BLaER1 (cell line): Measurements from ENCODE around the gene TPM4.
"Not testable (repeated sequence)": the region's sequence is repeated elsewhere in the genome, so short reads cannot be mapped to it uniquely, and the experiment has no call there.

Experiments
- H3K27ac ChIP-seq: shearing (Covaris generic); formaldehyde crosslinking; 2 replicates; pipeline ENCODE4 v1.8.1; 2022
- H3K27me3 ChIP-seq: shearing (Covaris generic); formaldehyde crosslinking; 2 replicates; pipeline ENCODE4 v1.8.1; 2022
- H3K36me3 ChIP-seq: shearing (Covaris generic); formaldehyde crosslinking; 2 replicates; pipeline ENCODE4 v1.8.1; 2022
- H3K4me1 ChIP-seq: shearing (Covaris generic); formaldehyde crosslinking; 2 replicates; pipeline ENCODE4 v1.8.1; 2022
- H3K4me2 ChIP-seq: shearing (Covaris generic); formaldehyde crosslinking; 2 replicates; pipeline ENCODE4 v1.8.1; 2022
- H3K4me3 ChIP-seq: shearing (Covaris generic); formaldehyde crosslinking; 2 replicates; pipeline ENCODE4 v1.8.1; 2022
- H3K9ac ChIP-seq: shearing (Covaris generic); formaldehyde crosslinking; 2 replicates; pipeline ENCODE4 v1.8.1; 2022
- H3K9me3 ChIP-seq: shearing (Covaris generic); formaldehyde crosslinking; 2 replicates; pipeline ENCODE4 v1.8.1; 2022
- H4K20me1 ChIP-seq: shearing (Covaris generic); formaldehyde crosslinking; 2 replicates; pipeline ENCODE4 v1.8.1; 2022
- Cebpa-rat ChIP-seq: shearing (Covaris generic); IDR thresholded peaks from 2 replicates; pipeline ENCODE4 v1.8.1; 2022

Gene TPM4

GRCh38 chr19:16094360-16095070, 18.2 kb downstream of the TPM4 start:
- Histone ChIP-seq H3K4me1 (peaks cover 73% of the 10 kb centered on the region), H3K9ac (peak overlapping the region; percentile 33; the same call in 1 of the 2 replicates), H4K20me1 (peaks cover 15% of the 10 kb centered on the region), H3K4me3 (peak overlapping the region; percentile 39; the same call in 1 of the 2 replicates), H3K27me3 (no peaks in the 10 kb centered on the region), H3K27ac (peak overlapping the region; percentile 79), H3K4me2 (peak overlapping the region; percentile 83), H3K9me3 (no peaks in the 10 kb centered on the region), H3K36me3 (peaks cover 98% of the 10 kb centered on the region)
- TF ChIP-seq Cebpa-rat: no peak

- Histone ChIP-seq H3K4me2 (peak overlapping the region; percentile 83), H3K27me3 (no peaks in the 10 kb centered on the region), H3K4me1 (peaks cover 67% of the 10 kb centered on the region), H3K27ac (peak overlapping the region; percentile 79), H3K9ac (peak overlapping the region; percentile 50; the same call in 1 of the 2 replicates), H3K4me3 (peak overlapping the region; percentile 39; the same call in 1 of the 2 replicates), H4K20me1 (peaks cover 15% of the 10 kb centered on the region), H3K9me3 (no peaks in the 10 kb centered on the region), H3K36me3 (peaks cover 98% of the 10 kb centered on the region)
- no peak for TF ChIP-seq Cebpa-rat
Observed at GRCh38 chr19:16095071-16095571, 18.8 kb downstream of the TPM4 start.

- Histone ChIP-seq H3K9me3 (no peaks in the 10 kb centered on the region), H3K4me3 (no peak overlapping the region), H3K27ac (peak overlapping the region; percentile 60), H3K9ac (no peak overlapping the region), H3K27me3 (no peaks in the 10 kb centered on the region), H3K36me3 (peaks cover 98% of the 10 kb centered on the region), H3K4me1 (peaks cover 57% of the 10 kb centered on the region), H4K20me1 (peaks cover 22% of the 10 kb centered on the region), H3K4me2 (peak overlapping the region; percentile 83)
- TF ChIP-seq Cebpa-rat: no peak
Observed at GRCh38 chr19:16096280-16096855, 20.1 kb downstream of the TPM4 start.

GRCh38 chr19:16098416-16098768, 22.1 kb downstream of the TPM4 start:
- Histone ChIP-seq H3K4me3 (no peak overlapping the region), H3K4me1 (peaks cover 37% of the 10 kb centered on the region), H4K20me1 (peaks cover 18% of the 10 kb centered on the region; the same call in 1 of the 2 replicates), H3K27me3 (no peaks in the 10 kb centered on the region), H3K36me3 (peaks cover 98% of the 10 kb centered on the region), H3K9me3 (no peaks in the 10 kb centered on the region), H3K4me2 (no peak overlapping the region), H3K9ac (no peak overlapping the region), H3K27ac (no peak overlapping the region)
- no peak for TF ChIP-seq Cebpa-rat

- Histone ChIP-seq H4K20me1 (peaks cover 18% of the 10 kb centered on the region; the same call in 1 of the 2 replicates), H3K27ac (no peak overlapping the region), H3K4me3 (no peak overlapping the region), H3K4me2 (no peak overlapping the region), H3K9ac (no peak overlapping the region), H3K27me3 (no peaks in the 10 kb centered on the region), H3K9me3 (no peaks in the 10 kb centered on the region), H3K36me3 (peaks cover 98% of the 10 kb centered on the region), H3K4me1 (peaks cover 32% of the 10 kb centered on the region)
- no peak for TF ChIP-seq Cebpa-rat
Observed at GRCh38 chr19:16098821-16099220, 22.5 kb downstream of the TPM4 start.

- H3K27ac ChIP-seq, H3K4me2 ChIP-seq, H3K27me3 ChIP-seq, H3K4me3 ChIP-seq, H3K9ac ChIP-seq, H3K9me3 ChIP-seq: not testable (repeated sequence)
- Histone ChIP-seq H3K4me1 (peaks cover 26% of the 10 kb centered on the region), H3K36me3 (peaks cover 98% of the 10 kb centered on the region), H4K20me1 (peaks cover 18% of the 10 kb centered on the region; the same call in 1 of the 2 replicates)
Observed at GRCh38 chr19:16099314-16099965, 23.1 kb downstream of the TPM4 start.

GRCh38 chr19:16100524-16100923, 24.2 kb downstream of the TPM4 start:
- Histone ChIP-seq H3K4me2 (no peak overlapping the region), H3K9me3 (no peaks in the 10 kb centered on the region), H4K20me1 (peaks cover 18% of the 10 kb centered on the region; the same call in 1 of the 2 replicates), H3K27me3 (no peaks in the 10 kb centered on the region), H3K27ac (no peak overlapping the region), H3K36me3 (peaks cover 88% of the 10 kb centered on the region), H3K4me3 (no peak overlapping the region), H3K9ac (no peak overlapping the region), H3K4me1 (peaks cover 23% of the 10 kb centered on the region)
- no peak for TF ChIP-seq Cebpa-rat

GRCh38 chr19:16104722-16105121, 28.4 kb downstream of the TPM4 start:
- TF ChIP-seq Cebpa-rat: no peak
- H3K4me2 ChIP-seq: no peak overlapping the region; the same call in 1 of the 2 replicates
- no peak overlapping the region for H3K9ac ChIP-seq
- H3K27ac ChIP-seq: no peak overlapping the region
- peaks cover 21% of the 10 kb centered on the region for H3K4me1 ChIP-seq
- 0 out of 2 replicates have a peak, but pooled peaks cover 7% of the 10 kb centered on the region for H4K20me1 ChIP-seq
- H3K27me3 ChIP-seq: no peaks in the 10 kb centered on the region
- no peaks in the 10 kb centered on the region for H3K9me3 ChIP-seq
- no peak overlapping the region for H3K4me3 ChIP-seq
- H3K36me3 ChIP-seq: peaks cover 46% of the 10 kb centered on the region

GRCh38 chr19:16106121-16106520, 29.8 kb downstream of the TPM4 start:
- H3K4me3 ChIP-seq: no peak overlapping the region
- H3K4me1 ChIP-seq: peaks cover 28% of the 10 kb centered on the region
- TF ChIP-seq Cebpa-rat: no peak
- H3K9ac ChIP-seq: peak overlapping the region; percentile 38; the same call in 1 of the 2 replicates
- peak overlapping the region; percentile 47 for H3K4me2 ChIP-seq
- no peaks in the 10 kb centered on the region for H4K20me1 ChIP-seq
- H3K27ac ChIP-seq: peak overlapping the region; percentile 63
- no peaks in the 10 kb centered on the region for H3K27me3 ChIP-seq
- H3K9me3 ChIP-seq: no peaks in the 10 kb centered on the region
- H3K36me3 ChIP-seq: peaks cover 32% of the 10 kb centered on the region
